H1 (cell line): ENCODE measurements around the gene EPHB1. TPM values are rescaled to one million over a fixed set of nuclear protein-coding genes. Genes with fewer than 3 reads are reported as not detected.

ENCODE experiments used
- ASH2L ChIP-seq: fragments of 200-600, 300-600 bp; sonication (generic); IDR thresholded peaks from one replicate; pipeline ENCODE4 v1.7.1; 2017; ENCODE audit warnings: low read length
- CTBP2 ChIP-seq: IDR thresholded peaks from 2 replicates; pipeline ENCODE4 v1.7.0; 2011; ENCODE audit warnings: borderline replicate concordance, mild to moderate bottlenecking, moderate library complexity, mixed read lengths, low read length; ENCODE audit not compliant: insufficient read depth, insufficient read length
- HDAC2 ChIP-seq, 2 experiments: fragments of 300-600 bp in 1 of 2; sonication (generic) in 1 of 2; IDR thresholded peaks; 2 replicates each; pipeline ENCODE4 v1.6.1; 2011 to 2012; ENCODE audit warnings: low read depth in 2 of 2, low read length in 2 of 2, mild to moderate bottlenecking in 2 of 2, moderate library complexity in 2 of 2, borderline replicate concordance in 1 of 2, inconsistent platforms in 1 of 2
- KDM4A ChIP-seq: IDR thresholded peaks from one replicate; pipeline ENCODE4 v1.7.1; 2012; ENCODE audit warnings: low read depth, mild to moderate bottlenecking, moderate library complexity, low read length, inconsistent platforms; ENCODE audit not compliant: severe bottlenecking
- SIN3A ChIP-seq, 2 experiments: IDR thresholded peaks in 1 of 2; conservative IDR thresholded peaks in 1 of 2; 2 replicates each; pipeline ENCODE4 v1.6.1; 2011 to 2012; ENCODE audit warnings: low read length in 2 of 2, improper control_type of control experiment in 1 of 2, low read depth in 1 of 2, mild to moderate bottlenecking in 1 of 2
- polyA plus RNA-seq, 7 experiments: library from polyadenylated mRNA; depleted of rRNA in 3 of 7; stranded (reverse) in 5 of 7; unstranded in 2 of 7; fragments of >200 nt in 5 of 7; fragments of 200-250 nt in 2 of 7; gene quantifications; 1 replicate in 5 of 7; 2 replicates in 1 of 7; 4 replicates in 1 of 7; pipeline versions ENCODE4 v1.2.1 to v1.2.3, GENCODE V29; 2011 to 2013; ENCODE audit warnings: missing spikeins in 2 of 7, mixed read lengths in 2 of 7
- total RNA-seq: library from RNA; stranded (reverse); fragmentation: NEBNext Ultra II Directional; extraction: Animal tissue kit (Norgen Biotek cat#: 25700); gene quantifications from 2 replicates; pipeline ENCODE4 v1.2.1, GENCODE V29; 2021

The EPHB1 gene
- total and polyA plus RNA-seq, 2 of the 8 experiments (the other 6 are each of a cell fraction or from before 2014, with no cell fraction given): 3.5 to 5.9 TPM

- TF ChIP-seq HDAC2 (IDR thresholded peaks at IDR 0.05; ENCODE audit: borderline replicate concordance in 1 of 2, low read depth in 2 of 2, low read length in 2 of 2) (no peak), KDM4A (no peak), ASH2L (no peak), CTBP2 (no peak), SIN3A (conservative IDR thresholded peaks at IDR 0.05 in 1 of 2, IDR thresholded peaks at IDR 0.05 in 1 of 2; ENCODE audit: low read depth in 1 of 2, low read length in 2 of 2) (no peak)
Observed at GRCh38 chr3:134931045-134931785, 136.2 kb downstream of the EPHB1 start (continued).
